GM12874 (cell line): ENCODE measurements around the gene MEF2B.

Experiments used
- CTCF ChIP-seq: IDR thresholded peaks from 2 replicates; pipeline ENCODE4 v1.5.1; 2011; ENCODE audit warnings: low read depth, mild to moderate bottlenecking, control low read depth, low read length, moderate library complexity; ENCODE audit not compliant: insufficient read depth

Gene MEF2B

GRCh38 chr19:19204181-19204580 lies 34.1 kb upstream of the MEF2B start:
- TF ChIP-seq CTCF, result no peak

- no peak for TF ChIP-seq CTCF
Observed at GRCh38 chr19:19203012-19203856, 33.2 kb upstream of the MEF2B start, which contains the start of gene NR2C2AP. TSS of gene NR2C2AP (minus strand) at chr19:19203414. CDS start at chr19:19203060, 354 bp downstream.

GRCh38 chr19:19202707-19203011 lies 32.6 kb upstream of the MEF2B start:
- no peak for TF ChIP-seq CTCF

GRCh38 chr19:19201697-19202630 lies 31.9 kb upstream of the MEF2B start:
- TF ChIP-seq CTCF, result no peak

- no peak for TF ChIP-seq CTCF
Observed at GRCh38 chr19:19193926-19194325, 23.9 kb upstream of the MEF2B start.

GRCh38 chr19:19192910-19193423 lies 22.9 kb upstream of the MEF2B start:
- no peak for TF ChIP-seq CTCF
